Astrocyte (in vitro differentiated cells and primary cell): ENCODE data around the gene PADI2.

Source experiments
- CTCF ChIP-seq: IDR thresholded peaks from 2 replicates; pipeline ENCODE4 v1.5.1; 2011; ENCODE audit warnings: low read depth, mild to moderate bottlenecking, inconsistent platforms, low read length, moderate library complexity; ENCODE audit not compliant: insufficient read depth
- EZH2 ChIP-seq: IDR thresholded peaks from 2 replicates; pipeline ENCODE4 v1.6.1; 2012; ENCODE audit warnings: mild to moderate bottlenecking, low read length, inconsistent platforms; ENCODE audit not compliant: insufficient read depth

DNA sequence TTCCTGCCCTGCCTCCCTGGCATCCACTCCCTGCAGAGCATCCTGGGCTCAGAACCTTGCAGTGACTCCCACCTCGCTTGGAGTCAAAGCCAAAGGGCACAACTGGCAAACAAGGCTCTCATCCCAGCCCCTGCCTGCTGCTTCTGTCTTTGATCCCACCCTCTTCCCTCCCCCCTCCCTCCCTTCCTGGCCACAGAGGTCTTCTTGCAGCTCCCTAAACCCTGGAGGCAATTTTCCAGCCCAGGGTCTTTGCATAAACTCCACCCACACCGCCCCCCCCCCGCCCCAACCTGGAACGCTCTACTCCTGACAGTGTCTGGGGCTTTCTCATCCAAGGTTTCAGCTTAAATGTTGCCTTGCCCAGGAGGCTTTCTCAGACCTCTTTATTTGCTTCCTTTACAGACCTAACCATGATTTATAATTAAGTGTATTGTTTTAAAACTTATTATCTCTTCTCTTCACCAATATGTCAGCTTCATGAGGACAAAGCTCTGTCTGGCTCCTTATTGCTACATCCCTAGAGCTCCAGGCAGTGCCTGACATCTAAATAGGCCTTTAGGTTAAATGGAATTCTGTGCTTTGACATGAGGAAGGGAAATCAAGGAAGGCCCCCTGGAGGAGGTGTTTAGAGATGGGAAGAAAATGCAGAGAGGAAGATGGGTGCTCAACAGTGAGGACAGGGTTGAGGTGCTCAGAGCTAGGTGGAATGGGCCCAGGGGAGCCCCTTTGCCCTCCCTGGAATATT is 48.0 kb upstream of the PADI2 start:
- no peak for TF ChIP-seq CTCF
- no peak for TF ChIP-seq EZH2
